ENCODE data around the gene PNPLA3. TPM values are rescaled to one million over a fixed set of nuclear protein-coding genes. Genes with fewer than 3 reads are reported as not detected.
A peak's percentile ranks its signal among the peaks of the same experiment; 100 is the strongest.

PNPLA3 gene
- total and polyA plus RNA-seq, 9 of the 15 experiments (the other 6 are each of a cell fraction or from before 2014, with no cell fraction given), result 0.20 to 0.48 (median 0.38) TPM; not detected in 6

DNA sequence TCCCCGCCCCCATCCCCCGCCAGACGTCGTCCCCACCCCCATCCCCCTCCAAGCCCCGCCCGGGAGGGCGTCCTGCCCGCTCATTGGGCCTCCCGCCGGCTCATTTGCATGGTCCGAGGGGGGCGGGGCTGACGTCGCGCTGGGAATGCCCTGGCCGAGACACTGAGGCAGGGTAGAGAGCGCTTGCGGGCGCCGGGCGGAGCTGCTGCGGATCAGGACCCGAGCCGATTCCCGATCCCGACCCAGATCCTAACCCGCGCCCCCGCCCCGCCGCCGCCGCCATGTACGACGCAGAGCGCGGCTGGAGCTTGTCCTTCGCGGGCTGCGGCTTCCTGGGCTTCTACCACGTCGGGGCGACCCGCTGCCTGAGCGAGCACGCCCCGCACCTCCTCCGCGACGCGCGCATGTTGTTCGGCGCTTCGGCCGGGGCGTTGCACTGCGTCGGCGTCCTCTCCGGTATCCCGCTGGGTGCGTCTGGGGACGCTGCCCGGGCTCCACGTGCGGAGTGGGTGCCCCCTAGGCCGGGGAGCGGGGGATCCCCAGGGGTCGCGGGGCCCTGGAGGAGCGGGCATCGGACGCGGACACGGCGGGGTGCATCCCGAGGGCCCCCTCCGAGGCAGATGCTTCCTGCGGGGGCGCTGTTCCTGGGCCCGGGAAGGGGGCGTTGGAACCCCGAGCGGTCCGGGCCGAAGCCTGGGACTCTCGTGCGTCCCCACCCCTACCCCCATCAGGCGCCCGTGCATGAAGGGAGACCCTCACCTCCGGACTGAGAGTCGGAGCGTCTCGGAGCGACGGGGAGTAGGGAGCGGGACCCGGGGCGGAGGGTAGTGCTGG, at the start of gene PNPLA3 (continued):
- TF ChIP-seq TFAP4 (CRISPR knock-in tag; IDR thresholded peaks at IDR 0.05; ENCODE audit: borderline replicate concordance) (peak; percentile 50; the same call in 1 of the 2 replicates), TAF9B (IDR thresholded peaks at IDR 0.05; ENCODE audit: partially characterized antibody) (no peak), NR2F6 (CRISPR knock-in tag; IDR thresholded peaks at IDR 0.05) (no peak), MYC (IDR thresholded peaks at IDR 0.05; ENCODE audit: low read depth, low read length) (peak; percentile 30; the same call in 1 of the 2 replicates), MYC (CRISPR knock-in tag; IDR thresholded peaks at IDR 0.05; ENCODE audit: borderline replicate concordance, low read depth) (no peak), L3MBTL2 (IDR thresholded peaks at IDR 0.05) (peak; percentile 89)

DNA sequence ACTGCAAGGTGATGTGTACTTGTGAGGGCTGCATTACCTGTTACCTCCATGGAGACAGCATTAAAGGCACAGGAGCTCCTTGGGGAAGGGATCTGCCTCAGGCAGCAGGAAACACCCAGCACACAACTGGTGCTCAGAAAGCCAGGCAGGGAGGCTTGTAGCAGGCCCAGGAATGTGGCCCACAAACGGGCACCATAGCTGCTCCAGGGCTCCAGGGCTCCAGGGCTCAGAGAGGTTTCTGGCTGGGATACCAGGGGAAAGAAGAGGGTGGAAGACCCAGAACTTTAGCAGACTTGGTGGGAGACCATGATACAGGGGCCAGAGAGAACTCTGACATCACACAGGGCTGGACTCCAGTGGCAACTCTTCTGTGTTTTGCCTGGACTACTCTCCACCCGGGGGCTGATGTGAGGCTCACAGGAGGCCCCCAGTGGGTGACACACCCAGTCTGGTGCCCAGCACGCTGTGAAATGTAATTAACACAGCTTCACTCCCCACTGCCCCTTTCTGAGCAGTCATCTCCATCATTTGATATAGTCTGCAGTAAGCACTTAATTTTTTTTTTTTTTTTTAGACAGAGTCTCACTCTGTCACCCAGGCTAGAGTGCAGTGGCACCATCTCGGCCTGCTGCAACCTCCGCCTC, 46.6 kb upstream of the PNPLA3 start:
- no peak overlapping the region for H2AFZ ChIP-seq (ENCODE audit: low read depth, low read length)
- CTCF ChIA-PET (ENCODE audit: low intra/inter-chr PET ratio), result no interaction called here
- POLR2A ChIA-PET, result no interaction called here
- DNase-seq (ENCODE audit: extremely low read depth in 1 of 4, low spot score in 3 of 4) (no peak), ATAC-seq (no peak), FAIRE-seq (no peak)
- H3K4me1 ChIP-seq (replicated peaks in 1 of 2; ENCODE audit: control insufficient read depth in 2 of 2, insufficient read depth in 2 of 2, low read length in 2 of 2), result no peaks in the 10 kb centered on the region
- H3K36me3 ChIP-seq (ENCODE audit: control insufficient read depth, insufficient read depth, low read length), result no peaks in the 10 kb centered on the region
- H3K27me3 ChIP-seq (ENCODE audit: control insufficient read depth in 2 of 2, insufficient read depth in 2 of 2, low read length in 2 of 2), result no peaks in the 10 kb centered on the region; a peak in 1 of 5 replicates
- no peak overlapping the region for H3K4me3 ChIP-seq
- H3K9ac ChIP-seq (ENCODE audit: insufficient read depth in 1 of 2, low read depth in 2 of 2, low read length in 2 of 2), result no peak overlapping the region
- intact Hi-C loops (cut with micrococcal nuclease) (no loop called here), in situ Hi-C loops (cut with MboI) (no loop called here)
- no peak overlapping the region for H3K27ac ChIP-seq (ENCODE audit: extremely low read depth, low read depth, low read length)
- no peaks in the 10 kb centered on the region for H3K9me1 ChIP-seq (ENCODE audit: control insufficient read depth, insufficient read depth, low read length)
- H3K4me2 ChIP-seq (ENCODE audit: insufficient read depth, low read length), result no peak overlapping the region
- TF ChIP-seq SFPQ (IDR thresholded peaks at IDR 0.05; ENCODE audit: low read depth, low read length) (no peak), PHF8 (IDR thresholded peaks at IDR 0.05; ENCODE audit: borderline replicate concordance, low read length) (no peak), E2F6 (IDR thresholded peaks at IDR 0.05; ENCODE audit: borderline replicate concordance in 1 of 2, extremely low read depth in 1 of 2, insufficient read depth in 1 of 2, insufficient read length in 1 of 2, low read depth in 1 of 2, low read length in 1 of 2, poor library complexity in 1 of 2, severe bottlenecking in 1 of 2) (no peak), ATF2 (CRISPR knock-in tag; IDR thresholded peaks at IDR 0.05) (no peak)
- 0% methylated on average over 5 of the region's 5 CpGs for WGBS (ENCODE audit: insufficient coverage, low coverage, missing lambda C conversion rate)
- no peaks in the 10 kb centered on the region for H4K20me1 ChIP-seq (replicated peaks; ENCODE audit: control insufficient read depth, insufficient read depth, low read length)
- no TSS peak for BruUV-seq (replicated peaks)
- no peaks in the 10 kb centered on the region for H3K79me2 ChIP-seq (ENCODE audit: control insufficient read depth, insufficient read depth, low read length)
- no peaks in the 10 kb centered on the region for H3K9me3 ChIP-seq (replicated peaks; ENCODE audit: control insufficient read depth, insufficient read depth, low read depth, low read length)

All from K562 (cell line).